ENCODE measurements around the gene PARP11. TPM values are rescaled to one million over a fixed set of nuclear protein-coding genes. Genes with fewer than 3 reads are reported as not detected.

The PARP11 gene
- total RNA-seq, 1 donor from 2014 or later = 8.7 TPM

DNA sequence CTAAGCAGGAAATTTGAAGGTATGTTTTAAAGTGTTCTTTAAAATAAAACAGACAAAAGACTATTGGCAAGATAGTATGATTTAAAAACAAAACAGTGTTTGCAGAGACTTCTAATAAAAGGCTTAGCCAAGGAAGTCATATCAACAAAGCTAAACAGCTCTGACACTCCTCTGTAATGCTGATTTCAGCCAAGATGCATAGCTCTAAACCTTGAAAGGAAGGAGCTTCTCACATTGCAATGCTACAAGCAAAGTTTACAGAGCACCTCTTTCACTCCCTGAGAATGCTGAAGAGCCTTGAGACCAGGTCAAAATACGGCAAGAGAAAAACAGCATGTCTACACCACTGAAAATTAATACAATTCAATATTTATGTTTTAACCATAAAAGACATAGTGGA is 51.8 kb downstream of the PARP11 start:
- peaks cover 11% of the 10 kb centered on the region for H3K36me3 Mint-ChIP-seq (ENCODE audit: unreplicated experiment)

DNA sequence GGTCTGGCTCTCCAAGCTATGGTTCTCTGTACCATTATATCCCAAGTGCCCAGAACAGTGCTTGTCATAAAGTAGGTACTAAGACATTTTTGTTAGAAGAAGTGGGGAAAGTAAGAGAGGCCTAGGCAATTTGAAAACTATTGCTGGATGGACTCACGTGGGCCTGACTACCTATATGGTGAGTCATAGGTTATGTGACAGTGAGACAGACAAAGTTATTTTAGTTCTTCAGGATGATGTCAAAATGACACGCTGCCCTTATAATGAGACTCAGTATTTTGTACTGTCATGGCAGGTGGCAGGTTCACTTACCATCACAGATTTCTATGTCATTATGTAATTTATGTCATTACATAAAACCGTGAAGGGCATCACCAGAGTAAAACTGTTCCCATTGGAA is 53.1 kb downstream of the PARP11 start:
- TF ChIP-seq, protein P1, sequence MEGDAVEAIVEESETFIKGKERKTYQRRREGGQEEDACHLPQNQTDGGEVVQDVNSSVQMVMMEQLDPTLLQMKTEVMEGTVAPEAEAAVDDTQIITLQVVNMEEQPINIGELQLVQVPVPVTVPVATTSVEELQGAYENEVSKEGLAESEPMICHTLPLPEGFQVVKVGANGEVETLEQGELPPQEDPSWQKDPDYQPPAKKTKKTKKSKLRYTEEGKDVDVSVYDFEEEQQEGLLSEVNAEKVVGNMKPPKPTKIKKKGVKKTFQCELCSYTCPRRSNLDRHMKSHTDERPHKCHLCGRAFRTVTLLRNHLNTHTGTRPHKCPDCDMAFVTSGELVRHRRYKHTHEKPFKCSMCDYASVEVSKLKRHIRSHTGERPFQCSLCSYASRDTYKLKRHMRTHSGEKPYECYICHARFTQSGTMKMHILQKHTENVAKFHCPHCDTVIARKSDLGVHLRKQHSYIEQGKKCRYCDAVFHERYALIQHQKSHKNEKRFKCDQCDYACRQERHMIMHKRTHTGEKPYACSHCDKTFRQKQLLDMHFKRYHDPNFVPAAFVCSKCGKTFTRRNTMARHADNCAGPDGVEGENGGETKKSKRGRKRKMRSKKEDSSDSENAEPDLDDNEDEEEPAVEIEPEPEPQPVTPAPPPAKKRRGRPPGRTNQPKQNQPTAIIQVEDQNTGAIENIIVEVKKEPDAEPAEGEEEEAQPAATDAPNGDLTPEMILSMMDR (IDR thresholded peaks at IDR 0.05) = no peak
- Mint-ChIP-seq H3K4me3 (ENCODE audit: unreplicated experiment) (no peak overlapping the region), H3K36me3 (ENCODE audit: unreplicated experiment) (peaks cover 12% of the 10 kb centered on the region), H3K27me3 (ENCODE audit: unreplicated experiment) (no peaks in the 10 kb centered on the region), H3K27ac (ENCODE audit: unreplicated experiment) (no peak overlapping the region), H3K4me1 (ENCODE audit: unreplicated experiment) (peaks cover 4% of the 10 kb centered on the region), H3K9me3 (ENCODE audit: unreplicated experiment) (no peaks in the 10 kb centered on the region)
- no peak for DNase-seq (ENCODE audit: extremely low spot score, unreplicated experiment)

More for the DNA sequence above, 51.8 kb downstream of the PARP11 start:
- Mint-ChIP-seq H3K27ac (ENCODE audit: unreplicated experiment) (no peak overlapping the region), H3K4me3 (ENCODE audit: unreplicated experiment) (no peak overlapping the region), H3K27me3 (ENCODE audit: unreplicated experiment) (no peaks in the 10 kb centered on the region), H3K4me1 (ENCODE audit: unreplicated experiment) (peaks cover under 1% of the 10 kb centered on the region), H3K9me3 (ENCODE audit: unreplicated experiment) (no peaks in the 10 kb centered on the region)
- DNase-seq (ENCODE audit: extremely low spot score, unreplicated experiment) = no peak
- TF ChIP-seq, protein P1 (IDR thresholded peaks at IDR 0.05) = no peak

DNA sequence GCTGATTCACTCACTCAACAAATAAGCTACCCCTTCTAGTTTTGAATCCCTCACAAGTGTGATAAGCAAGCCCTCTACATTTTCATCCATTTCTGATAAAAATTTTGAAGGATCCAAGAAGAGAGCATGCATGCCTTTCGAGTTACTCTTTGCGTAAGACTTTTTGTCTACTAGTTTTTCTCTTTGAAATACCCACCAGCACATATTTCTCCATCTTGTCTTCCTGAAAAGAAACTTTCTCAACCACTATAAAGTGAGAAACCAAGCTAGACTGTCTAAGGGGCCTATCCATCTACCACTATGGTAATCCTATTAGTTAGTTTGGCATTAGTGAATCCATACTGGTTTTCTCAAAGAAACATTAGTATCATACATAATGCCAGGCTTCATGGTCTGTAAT is 56.9 kb downstream of the PARP11 start:
- H3K9me3 Mint-ChIP-seq (ENCODE audit: unreplicated experiment) = no peaks in the 10 kb centered on the region
- H3K27ac Mint-ChIP-seq (ENCODE audit: unreplicated experiment) = no peak overlapping the region
- no peak for DNase-seq (ENCODE audit: extremely low spot score, unreplicated experiment)
- H3K36me3 Mint-ChIP-seq (ENCODE audit: unreplicated experiment) = peaks cover 21% of the 10 kb centered on the region
- no peak overlapping the region for H3K4me3 Mint-ChIP-seq (ENCODE audit: unreplicated experiment)
- H3K27me3 Mint-ChIP-seq (ENCODE audit: unreplicated experiment) = no peaks in the 10 kb centered on the region
- H3K4me1 Mint-ChIP-seq (ENCODE audit: unreplicated experiment) = peaks cover 4% of the 10 kb centered on the region
- TF ChIP-seq, protein P1 (IDR thresholded peaks at IDR 0.05) = no peak

DNA sequence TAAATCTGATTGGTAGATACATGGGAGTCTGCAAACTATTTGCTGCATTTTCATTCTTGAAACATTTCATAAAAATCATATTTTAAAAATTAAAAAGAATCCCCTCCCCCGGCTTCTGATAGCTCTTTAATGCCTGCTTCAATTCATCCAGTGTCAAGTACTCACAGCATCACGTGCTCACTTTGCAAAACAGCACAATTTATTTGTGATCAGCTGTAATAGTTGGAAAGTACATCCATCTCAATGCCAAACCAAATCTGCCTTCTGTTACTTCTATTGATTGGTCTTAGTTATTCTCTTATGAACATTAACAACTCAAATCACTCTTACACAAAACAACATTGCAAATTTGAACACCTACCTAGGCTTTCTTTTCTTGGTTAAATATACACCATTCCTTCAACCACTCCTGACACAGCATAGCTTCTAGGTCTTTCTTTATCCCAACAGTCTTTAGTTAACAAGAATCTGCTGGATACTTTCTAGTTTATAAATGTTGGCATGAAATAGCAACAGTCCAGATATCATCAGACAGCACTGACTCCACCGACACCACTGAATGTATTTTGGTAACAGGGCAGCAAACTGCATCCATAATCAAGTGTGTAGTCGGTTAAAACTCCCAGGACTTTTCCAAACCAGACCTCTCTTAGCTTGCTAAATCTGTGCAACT is 58.0 kb downstream of the PARP11 start:
- TF ChIP-seq, protein P1 (IDR thresholded peaks at IDR 0.05) = no peak
- Mint-ChIP-seq H3K4me1 (ENCODE audit: unreplicated experiment) (peaks cover 4% of the 10 kb centered on the region), H3K27ac (ENCODE audit: unreplicated experiment) (no peak overlapping the region), H3K4me3 (ENCODE audit: unreplicated experiment) (no peak overlapping the region), H3K9me3 (ENCODE audit: unreplicated experiment) (no peaks in the 10 kb centered on the region), H3K36me3 (ENCODE audit: unreplicated experiment) (peaks cover 24% of the 10 kb centered on the region), H3K27me3 (ENCODE audit: unreplicated experiment) (no peaks in the 10 kb centered on the region)
- DNase-seq (ENCODE audit: extremely low spot score, unreplicated experiment) = no peak

DNA sequence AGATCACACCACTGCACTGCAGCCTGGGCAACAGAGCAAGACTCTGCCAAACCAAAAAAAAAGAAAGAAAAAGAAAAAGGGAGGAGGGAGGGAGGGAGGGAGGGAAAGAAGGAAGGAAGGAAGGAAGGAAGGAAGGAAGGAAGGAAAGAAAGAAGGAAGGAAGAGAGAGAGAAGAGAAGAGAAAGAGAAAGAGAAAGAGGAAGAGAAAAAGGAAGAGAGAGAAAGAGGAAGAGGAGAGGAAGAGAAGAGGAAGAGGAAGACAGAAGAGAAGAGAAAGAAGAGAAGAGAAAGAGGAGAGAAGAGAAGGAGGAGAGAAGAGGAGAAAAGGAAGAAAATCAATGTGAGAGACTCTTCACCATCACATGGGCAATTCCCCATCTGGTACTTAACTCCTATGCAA is 62.7 kb downstream of the PARP11 start:
- H3K4me1 Mint-ChIP-seq (ENCODE audit: unreplicated experiment) = no peaks in the 10 kb centered on the region
- no peaks in the 10 kb centered on the region for H3K9me3 Mint-ChIP-seq (ENCODE audit: unreplicated experiment)
- no peak for DNase-seq (ENCODE audit: extremely low spot score, unreplicated experiment)
- no peak overlapping the region for H3K27ac Mint-ChIP-seq (ENCODE audit: unreplicated experiment)
- H3K4me3 Mint-ChIP-seq (ENCODE audit: unreplicated experiment) = no peak overlapping the region
- no peaks in the 10 kb centered on the region for H3K27me3 Mint-ChIP-seq (ENCODE audit: unreplicated experiment)
- H3K36me3 Mint-ChIP-seq (ENCODE audit: unreplicated experiment) = peaks cover 18% of the 10 kb centered on the region
- TF ChIP-seq, protein P1 (IDR thresholded peaks at IDR 0.05) = no peak
